Measurements from ENCODE around the gene ISM2. TPM values are rescaled to one million over a fixed set of nuclear protein-coding genes. Genes with fewer than 3 reads are reported as not detected.

The ISM2 gene
- total and polyA plus RNA-seq, 2 donors (not counting 1 experiment from before 2014, with no cell fraction given): 0.30 TPM; not detected in 1

DNA sequence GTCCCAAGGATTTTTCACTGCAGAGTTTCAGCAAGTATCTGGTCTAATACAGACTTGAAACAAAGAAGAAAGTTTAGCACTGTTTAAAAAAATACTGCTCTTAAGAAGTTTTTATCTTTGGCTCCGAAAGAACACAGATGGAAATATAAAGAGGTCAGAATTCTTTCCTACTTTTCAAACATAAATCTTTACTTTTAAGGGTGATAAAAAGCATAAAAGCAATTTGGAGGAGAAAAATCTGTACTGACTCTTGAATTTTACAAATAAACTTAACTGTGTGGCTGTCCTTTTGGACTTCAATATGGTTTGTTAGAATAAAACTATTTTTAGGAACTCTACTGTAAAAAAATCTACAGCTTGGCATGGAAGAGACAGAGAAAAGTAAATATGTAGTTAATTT is 27.6 kb upstream of the ISM2 start:
- Histone ChIP-seq H3K4me1 (ENCODE audit: control insufficient read depth in 2 of 2, insufficient read depth in 2 of 2, low read length in 2 of 2) (no peaks in the 10 kb centered on the region), H3K4me3 (ENCODE audit: control extremely low read depth in 1 of 5, extremely low read depth in 1 of 5, insufficient read depth in 1 of 5, low read depth in 2 of 5, low read length in 4 of 5) (no peak overlapping the region), H3K79me2 (ENCODE audit: control insufficient read depth, insufficient read depth, low read length) (peaks cover 17% of the 10 kb centered on the region), H3K27me3 (replicated peaks in 1 of 4; ENCODE audit: control extremely low read depth in 1 of 4, control insufficient read depth in 3 of 4, insufficient read depth in 4 of 4, low read length in 3 of 4) (no peaks in the 10 kb centered on the region), H3K36me3 (replicated peaks in 1 of 2; ENCODE audit: control extremely low read depth in 1 of 2, control insufficient read depth in 1 of 2, extremely low read depth in 1 of 2, insufficient read depth in 2 of 2, low read length in 1 of 2) (peaks cover 4 to 38% of the 10 kb centered on the region in 2 experiments), H3K9me3 (ENCODE audit: control extremely low read depth in 1 of 3, control insufficient read depth in 2 of 3, insufficient read depth in 1 of 3, low read length in 2 of 3) (no peaks in the 10 kb centered on the region), H4K20me1 (ENCODE audit: control insufficient read depth, insufficient read depth, low read length, poor library complexity, severe bottlenecking) (peaks cover 17% of the 10 kb centered on the region), H3K4me2 (replicated peaks; ENCODE audit: low read depth, low read length, poor library complexity, severe bottlenecking) (no peak overlapping the region), H3K27ac (ENCODE audit: low read length in 2 of 2) (no peak overlapping the region), H2AFZ (ENCODE audit: insufficient read depth, low read depth, low read length, poor library complexity, severe bottlenecking) (no peak overlapping the region), H3K9ac (ENCODE audit: low read length) (no peak overlapping the region)
- no peak overlapping the region for H3K4me3 Mint-ChIP-seq
- ATAC-seq (ENCODE audit: low read depth) (no peak), DNase-seq (no peak)
- no peaks in the 10 kb centered on the region for H3K4me1 Mint-ChIP-seq
- TF ChIP-seq EZH2 (IDR thresholded peaks at IDR 0.05; ENCODE audit: borderline replicate concordance, insufficient read depth, low read depth, low read length, poor library complexity, severe bottlenecking): no peak
- TF ChIP-seq, protein P1, sequence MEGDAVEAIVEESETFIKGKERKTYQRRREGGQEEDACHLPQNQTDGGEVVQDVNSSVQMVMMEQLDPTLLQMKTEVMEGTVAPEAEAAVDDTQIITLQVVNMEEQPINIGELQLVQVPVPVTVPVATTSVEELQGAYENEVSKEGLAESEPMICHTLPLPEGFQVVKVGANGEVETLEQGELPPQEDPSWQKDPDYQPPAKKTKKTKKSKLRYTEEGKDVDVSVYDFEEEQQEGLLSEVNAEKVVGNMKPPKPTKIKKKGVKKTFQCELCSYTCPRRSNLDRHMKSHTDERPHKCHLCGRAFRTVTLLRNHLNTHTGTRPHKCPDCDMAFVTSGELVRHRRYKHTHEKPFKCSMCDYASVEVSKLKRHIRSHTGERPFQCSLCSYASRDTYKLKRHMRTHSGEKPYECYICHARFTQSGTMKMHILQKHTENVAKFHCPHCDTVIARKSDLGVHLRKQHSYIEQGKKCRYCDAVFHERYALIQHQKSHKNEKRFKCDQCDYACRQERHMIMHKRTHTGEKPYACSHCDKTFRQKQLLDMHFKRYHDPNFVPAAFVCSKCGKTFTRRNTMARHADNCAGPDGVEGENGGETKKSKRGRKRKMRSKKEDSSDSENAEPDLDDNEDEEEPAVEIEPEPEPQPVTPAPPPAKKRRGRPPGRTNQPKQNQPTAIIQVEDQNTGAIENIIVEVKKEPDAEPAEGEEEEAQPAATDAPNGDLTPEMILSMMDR (IDR thresholded peaks at IDR 0.05): no peak
- CTCF ChIA-PET: interaction anchor here (0.7 kb wide), 1 partner anchor 30 kb away, joined by 3 read pairs; no protein-coding TSS in a partner anchor
- POLR2A ChIA-PET: no interaction called here
- no CpG with 5 or more reads among the region's 1 CpG for WGBS (ENCODE audit: insufficient coverage)
- no peaks in the 10 kb centered on the region for H3K27me3 Mint-ChIP-seq
- no peaks in the 10 kb centered on the region for H3K9me3 Mint-ChIP-seq (ENCODE audit: insufficient read depth)
- H3K27ac Mint-ChIP-seq: no peak overlapping the region
- intact Hi-C loops (cut with micrococcal nuclease): no loop called here

DNA sequence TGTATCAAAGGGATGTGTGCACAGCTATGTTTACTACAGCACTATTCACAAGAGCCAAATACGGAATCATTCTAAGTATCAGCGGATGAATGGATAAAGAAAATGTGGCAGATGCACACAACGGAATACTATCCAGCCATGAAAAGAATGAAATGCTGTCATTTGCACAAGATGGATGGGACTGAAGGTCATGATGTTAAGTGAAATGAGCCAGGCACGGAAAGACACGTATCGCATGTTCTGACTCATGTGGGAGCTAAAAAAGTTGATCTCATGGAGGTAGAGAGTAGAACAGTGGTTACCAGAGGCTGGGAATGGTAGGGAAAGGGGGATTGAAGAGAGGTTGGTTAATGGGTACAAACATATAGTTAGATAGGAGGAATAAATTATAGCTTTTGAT is 25.9 kb upstream of the ISM2 start:
- TF ChIP-seq, protein P1 (IDR thresholded peaks at IDR 0.05): no peak
- no peak for TF ChIP-seq EZH2 (IDR thresholded peaks at IDR 0.05; ENCODE audit: borderline replicate concordance, insufficient read depth, low read depth, low read length, poor library complexity, severe bottlenecking)
- Histone ChIP-seq H3K36me3 (replicated peaks in 1 of 2; ENCODE audit: control extremely low read depth in 1 of 2, control insufficient read depth in 1 of 2, extremely low read depth in 1 of 2, insufficient read depth in 2 of 2, low read length in 1 of 2) (peaks cover 13 to 47% of the 10 kb centered on the region in 2 experiments), H3K27ac (ENCODE audit: low read length in 2 of 2) (no peak overlapping the region), H3K9me3 (ENCODE audit: control extremely low read depth in 1 of 3, control insufficient read depth in 2 of 3, insufficient read depth in 1 of 3, low read length in 2 of 3) (no peaks in the 10 kb centered on the region), H3K27me3 (replicated peaks in 1 of 4; ENCODE audit: control extremely low read depth in 1 of 4, control insufficient read depth in 3 of 4, insufficient read depth in 4 of 4, low read length in 3 of 4) (no peaks in the 10 kb centered on the region), H3K4me3 (ENCODE audit: control extremely low read depth in 1 of 5, extremely low read depth in 1 of 5, insufficient read depth in 1 of 5, low read depth in 2 of 5, low read length in 4 of 5) (no peak overlapping the region), H3K79me2 (ENCODE audit: control insufficient read depth, insufficient read depth, low read length) (peaks cover 6% of the 10 kb centered on the region), H3K4me2 (replicated peaks; ENCODE audit: low read depth, low read length, poor library complexity, severe bottlenecking) (no peak overlapping the region), H3K9ac (ENCODE audit: low read length) (no peak overlapping the region), H3K4me1 (ENCODE audit: control insufficient read depth in 2 of 2, insufficient read depth in 2 of 2, low read length in 2 of 2) (no peaks in the 10 kb centered on the region), H2AFZ (ENCODE audit: insufficient read depth, low read depth, low read length, poor library complexity, severe bottlenecking) (no peak overlapping the region), H4K20me1 (ENCODE audit: control insufficient read depth, insufficient read depth, low read length, poor library complexity, severe bottlenecking) (peaks cover 12% of the 10 kb centered on the region)
- ChIA-PET CTCF (no interaction called here), POLR2A (no interaction called here)
- no peak overlapping the region for H3K27ac Mint-ChIP-seq
- intact Hi-C loops (cut with micrococcal nuclease): no loop called here
- 80% methylated on average over 5 of the region's 6 CpGs for WGBS (ENCODE audit: insufficient coverage)
- no peaks in the 10 kb centered on the region for H3K27me3 Mint-ChIP-seq
- H3K4me3 Mint-ChIP-seq: no peak overlapping the region
- no peaks in the 10 kb centered on the region for H3K4me1 Mint-ChIP-seq
- ATAC-seq (ENCODE audit: low read depth): no peak
- DNase-seq: no peak
- H3K9me3 Mint-ChIP-seq (ENCODE audit: insufficient read depth): no peaks in the 10 kb centered on the region
